Loucy (cell line): ENCODE data around the gene SEC11C.

Source experiments
- EZH2phosphoT487 ChIP-seq: fragments of 200-600 bp; IDR thresholded peaks from 2 replicates; pipeline ENCODE4 v1.6.1; 2018; ENCODE audit warnings: antibody characterized with exemption, mild to moderate bottlenecking, moderate library complexity, borderline replicate concordance
- TF ChIP-seq, protein P1 (sequence below): fragments of 200-600 bp; sonication (generic); conservative IDR thresholded peaks from 2 replicates; pipeline ENCODE4 v1.5.1; 2014; ENCODE audit warnings: mild to moderate bottlenecking, antibody characterized with exemption, low read length

GRCh38 chr18:59202258-59202820, 62.7 kb downstream of the SEC11C start:
- TF ChIP-seq, protein P1, sequence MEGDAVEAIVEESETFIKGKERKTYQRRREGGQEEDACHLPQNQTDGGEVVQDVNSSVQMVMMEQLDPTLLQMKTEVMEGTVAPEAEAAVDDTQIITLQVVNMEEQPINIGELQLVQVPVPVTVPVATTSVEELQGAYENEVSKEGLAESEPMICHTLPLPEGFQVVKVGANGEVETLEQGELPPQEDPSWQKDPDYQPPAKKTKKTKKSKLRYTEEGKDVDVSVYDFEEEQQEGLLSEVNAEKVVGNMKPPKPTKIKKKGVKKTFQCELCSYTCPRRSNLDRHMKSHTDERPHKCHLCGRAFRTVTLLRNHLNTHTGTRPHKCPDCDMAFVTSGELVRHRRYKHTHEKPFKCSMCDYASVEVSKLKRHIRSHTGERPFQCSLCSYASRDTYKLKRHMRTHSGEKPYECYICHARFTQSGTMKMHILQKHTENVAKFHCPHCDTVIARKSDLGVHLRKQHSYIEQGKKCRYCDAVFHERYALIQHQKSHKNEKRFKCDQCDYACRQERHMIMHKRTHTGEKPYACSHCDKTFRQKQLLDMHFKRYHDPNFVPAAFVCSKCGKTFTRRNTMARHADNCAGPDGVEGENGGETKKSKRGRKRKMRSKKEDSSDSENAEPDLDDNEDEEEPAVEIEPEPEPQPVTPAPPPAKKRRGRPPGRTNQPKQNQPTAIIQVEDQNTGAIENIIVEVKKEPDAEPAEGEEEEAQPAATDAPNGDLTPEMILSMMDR: no peak
- no peak for TF ChIP-seq EZH2phosphoT487
